Fibroblast of skin of scalp (primary cell): Measurements from ENCODE around the gene ZNF592.
A peak's percentile ranks its signal among the peaks of the same experiment; 100 is the strongest.
"Not testable (repeated sequence)": the region's sequence is repeated elsewhere in the genome, so short reads cannot be mapped to it uniquely, and the experiment has no call there.

Source experiments
- DNase-seq: peaks from one replicate; pipeline ENCODE4 v3.0.0-alpha.2; 2013

ZNF592 gene

DNA sequence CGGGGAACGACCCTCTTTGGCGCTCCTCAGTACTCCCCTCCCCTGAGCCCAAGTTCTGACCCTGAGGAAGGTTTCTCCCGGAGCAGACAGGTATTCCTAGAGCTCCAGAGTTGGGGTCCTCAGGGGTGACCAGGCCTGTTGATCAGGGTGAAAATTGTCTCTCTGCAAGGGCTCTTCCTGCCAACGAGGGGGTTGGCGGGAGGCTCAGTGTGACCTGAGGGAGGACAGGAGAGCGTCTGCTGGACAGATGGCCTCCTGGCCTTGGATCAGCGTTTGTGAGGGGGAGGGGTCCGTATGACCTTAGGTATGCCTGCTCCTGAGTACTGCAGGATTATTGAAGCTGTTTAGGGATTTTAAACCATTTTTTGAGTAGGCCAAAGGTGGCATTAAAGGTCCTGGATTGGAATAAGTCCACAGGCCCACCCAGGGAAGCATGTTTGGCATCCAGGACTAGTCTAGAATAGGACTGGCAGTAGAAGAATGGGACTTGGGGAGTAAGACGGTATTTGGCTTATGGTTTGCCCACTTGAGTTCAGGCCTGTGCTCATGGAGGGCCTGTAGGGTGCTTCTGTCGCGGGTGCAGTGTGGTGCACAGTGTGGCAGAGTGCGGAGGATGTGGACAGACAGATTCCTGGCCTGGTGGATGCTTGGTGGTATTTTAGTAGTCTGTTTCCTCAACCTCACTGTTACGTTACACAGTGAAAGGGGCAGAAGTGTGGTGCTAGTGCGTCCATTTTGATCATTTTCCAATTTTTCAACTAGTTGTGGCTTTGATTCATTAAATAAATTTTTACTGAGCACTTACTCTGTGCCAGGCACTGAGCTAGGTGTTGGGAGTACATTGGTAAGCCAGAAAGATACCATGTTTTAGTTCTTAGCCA lies 959 bp downstream of the ZNF592 start:
- peak; percentile 20 for DNase-seq

DNA sequence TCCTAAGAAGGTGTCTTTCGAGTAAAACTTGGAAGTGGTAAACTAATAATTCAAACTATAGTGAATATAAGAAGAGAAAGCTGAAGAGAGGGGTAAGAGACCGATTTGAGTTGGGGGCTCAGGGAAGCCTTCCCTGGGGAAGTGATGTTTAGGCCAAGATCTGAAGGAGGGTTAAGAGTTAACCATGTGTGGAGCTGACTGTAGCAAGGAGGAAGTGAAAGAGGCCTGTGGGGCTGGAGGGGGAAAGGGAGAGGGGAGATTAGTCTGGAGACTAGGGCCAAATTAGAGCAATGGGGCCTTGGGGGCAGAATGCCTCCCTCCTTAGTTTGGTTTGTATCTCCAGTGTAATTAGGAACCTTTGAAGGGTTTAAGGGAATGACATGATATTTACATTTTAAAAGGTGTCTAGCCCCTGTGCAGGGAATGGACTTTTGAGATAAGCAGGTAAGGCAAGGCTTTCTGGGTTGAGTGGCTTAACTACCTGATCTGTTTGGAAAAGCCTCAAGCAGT lies 2.2 kb downstream of the ZNF592 start:
- DNase-seq: no peak

DNA sequence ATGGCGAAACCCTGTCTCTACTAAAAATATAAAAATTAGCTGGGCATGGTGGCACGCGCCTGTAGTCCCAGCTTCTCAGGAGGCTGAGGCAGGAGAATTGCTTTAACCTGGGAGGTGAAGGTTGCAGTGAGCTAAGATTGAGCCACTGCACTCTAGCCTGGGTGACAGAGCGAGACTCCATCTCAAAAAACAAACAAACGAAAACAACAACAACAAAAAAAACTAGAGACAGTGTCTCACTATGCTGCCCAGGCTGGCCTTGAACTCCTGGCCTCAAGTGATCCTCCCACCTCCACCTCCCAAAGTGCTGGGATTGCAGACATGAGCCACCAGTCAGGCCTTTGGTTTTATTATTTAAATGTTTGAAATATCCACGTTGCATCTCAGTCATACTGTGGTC lies 3.3 kb downstream of the ZNF592 start:
- DNase-seq: not testable (repeated sequence)

DNA sequence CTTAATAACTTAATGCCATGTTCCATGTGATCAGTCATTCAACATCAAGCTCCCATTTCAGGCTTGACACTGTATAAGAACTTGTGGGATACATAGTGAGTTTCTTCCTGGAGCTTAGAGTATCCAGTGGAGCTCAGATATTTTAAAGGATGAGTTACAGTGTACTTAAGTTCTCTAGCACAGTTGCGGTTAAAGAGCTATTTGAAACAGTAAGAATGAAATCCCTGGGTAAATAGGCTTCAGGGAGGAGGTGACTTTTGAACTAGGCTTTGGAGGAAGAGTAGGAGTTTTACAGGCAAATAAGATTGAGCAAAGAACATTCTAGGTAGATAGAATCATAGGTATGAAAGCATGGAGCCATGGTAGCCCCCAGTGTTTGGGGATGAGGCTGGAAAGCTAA lies 3.8 kb downstream of the ZNF592 start:
- DNase-seq: no peak

DNA sequence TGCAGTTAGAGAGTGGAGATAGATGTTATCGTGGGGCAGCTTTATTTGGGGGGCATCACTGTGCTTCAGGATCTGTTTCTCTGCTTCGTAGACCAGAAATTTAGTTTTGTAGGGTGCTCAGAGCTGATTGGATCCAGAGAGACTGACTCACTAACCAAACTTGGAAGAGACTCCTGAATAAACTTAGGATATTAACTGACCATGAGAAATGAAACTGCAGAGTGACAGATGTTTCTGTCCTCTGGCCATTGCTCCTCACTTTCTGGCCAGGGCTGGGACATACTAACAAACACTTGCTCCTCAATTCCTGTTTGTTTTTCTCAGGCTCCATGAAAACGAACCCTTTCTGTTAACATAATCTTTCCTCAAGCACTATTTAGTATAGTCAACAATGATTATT lies 4.3 kb downstream of the ZNF592 start:
- peak; percentile 11 for DNase-seq

DNA sequence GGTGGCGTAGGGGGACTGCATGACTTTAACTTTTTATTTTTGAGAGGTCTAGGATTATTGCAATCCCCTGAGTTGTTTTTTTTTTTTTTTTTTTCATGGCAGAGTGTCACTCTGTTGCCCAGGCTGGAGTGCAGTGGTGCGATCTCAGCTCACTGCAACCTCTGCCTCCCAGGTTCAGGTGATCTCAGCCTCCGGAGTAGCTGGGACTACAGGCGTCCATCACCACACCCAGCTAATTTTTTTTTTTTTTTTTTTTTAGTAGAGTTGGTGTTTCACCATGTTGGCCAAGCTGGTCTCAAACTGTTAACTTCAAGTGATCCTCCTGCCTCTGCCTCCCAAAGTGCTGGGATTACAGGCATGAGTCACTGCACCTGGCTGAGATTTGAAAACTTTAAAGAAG lies 6.5 kb downstream of the ZNF592 start:
- DNase-seq: not testable (repeated sequence)

DNA sequence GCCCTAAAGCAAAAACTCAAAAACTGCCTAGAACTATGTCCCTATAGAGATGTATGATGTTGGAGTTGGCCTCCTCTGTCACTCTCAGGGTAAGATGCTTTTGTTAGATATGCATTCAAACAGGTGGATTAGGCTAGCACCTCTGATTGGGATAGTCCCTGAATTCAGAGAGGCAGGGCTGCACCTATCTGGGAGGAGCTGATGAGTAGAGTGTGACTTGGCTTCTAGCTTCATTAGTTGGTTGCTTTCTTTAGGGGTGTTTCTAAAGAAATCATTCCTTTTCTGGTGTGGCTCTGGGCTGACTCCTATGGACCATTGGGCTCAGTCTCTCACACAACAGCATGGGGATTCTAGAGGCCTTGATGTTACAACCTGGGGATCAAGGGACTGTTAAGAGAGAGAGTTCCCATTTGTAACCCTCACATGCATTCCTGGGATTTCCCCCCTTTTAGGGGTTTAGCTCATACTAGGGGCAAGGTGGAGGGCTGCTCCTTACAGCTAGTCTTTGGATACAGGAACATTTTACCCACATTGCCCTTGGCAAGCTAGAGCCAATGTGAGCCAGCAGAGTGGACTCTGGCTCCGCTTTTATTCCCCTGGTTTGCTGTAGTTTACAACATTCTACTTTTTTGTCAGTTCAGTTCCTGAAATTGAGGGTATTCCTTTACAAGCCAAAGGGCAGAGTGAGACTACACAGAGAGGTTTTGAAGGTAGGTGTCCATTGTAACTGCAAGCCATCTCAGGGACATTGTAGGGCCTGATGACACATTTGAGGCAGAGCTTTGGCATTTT lies 7.5 kb downstream of the ZNF592 start:
- DNase-seq: no peak

DNA sequence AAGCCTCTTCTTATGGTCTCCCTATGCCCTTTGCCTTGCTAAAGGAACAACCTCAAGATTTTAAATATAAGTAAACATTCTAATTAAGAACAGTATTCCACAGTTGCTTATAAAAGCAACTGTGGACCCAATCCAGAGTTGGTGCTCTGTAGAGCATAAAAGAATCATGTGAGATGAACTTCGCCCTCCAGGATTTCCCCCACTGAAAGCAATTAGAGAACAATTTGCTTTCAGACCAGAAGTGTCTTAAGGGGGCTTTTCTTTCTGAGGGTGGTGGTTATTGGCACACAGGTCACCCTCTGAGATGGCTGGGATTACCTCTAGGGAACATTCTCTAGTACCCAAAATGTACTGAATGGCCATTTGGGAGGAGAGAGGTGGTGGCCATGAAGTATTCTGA lies 10.6 kb downstream of the ZNF592 start:
- no peak for DNase-seq

DNA sequence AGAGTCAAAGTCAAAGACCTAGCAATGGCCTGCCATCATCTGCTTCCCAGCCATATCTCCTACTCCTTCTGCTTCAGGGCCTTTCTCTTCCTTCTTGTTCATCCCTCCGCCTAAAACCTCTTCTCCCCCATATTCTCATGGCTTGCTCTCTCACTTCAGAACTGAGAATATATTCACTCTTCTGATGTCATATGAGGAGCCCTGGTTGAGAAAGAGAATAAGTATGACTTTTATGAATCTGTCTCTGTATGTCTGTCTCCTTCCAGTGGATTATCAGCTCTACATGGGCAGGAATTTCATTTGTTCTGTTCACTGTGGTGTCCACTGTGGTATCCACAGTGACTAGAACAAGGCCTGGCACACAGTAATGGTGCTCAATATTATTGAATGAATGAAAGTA lies 11.8 kb downstream of the ZNF592 start:
- no peak for DNase-seq

DNA sequence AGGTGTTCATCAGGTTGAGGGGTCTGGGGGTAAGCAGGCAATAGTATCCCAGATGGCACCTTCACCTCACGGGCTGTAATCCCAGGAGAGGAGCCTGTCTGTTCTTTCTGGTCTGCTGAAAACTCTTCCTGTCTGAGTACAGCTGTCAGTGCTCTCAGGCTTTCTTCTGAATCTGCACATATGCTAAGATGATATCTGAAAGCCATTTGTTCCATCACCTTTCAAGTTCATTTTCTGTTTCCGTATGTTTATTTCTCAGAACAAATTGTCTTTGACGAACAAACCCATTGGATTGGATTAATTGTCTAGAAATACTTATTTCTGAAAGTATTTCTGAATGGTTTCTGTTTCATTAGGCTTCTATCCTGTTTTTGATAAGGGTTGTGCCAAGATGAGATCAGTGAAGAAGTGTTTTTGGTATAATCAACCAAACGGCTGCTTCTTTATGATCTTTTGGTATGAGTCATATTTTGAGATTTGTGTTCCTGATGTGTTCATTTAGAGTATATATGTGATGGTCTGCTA lies 13.3 kb downstream of the ZNF592 start:
- no peak for DNase-seq

DNA sequence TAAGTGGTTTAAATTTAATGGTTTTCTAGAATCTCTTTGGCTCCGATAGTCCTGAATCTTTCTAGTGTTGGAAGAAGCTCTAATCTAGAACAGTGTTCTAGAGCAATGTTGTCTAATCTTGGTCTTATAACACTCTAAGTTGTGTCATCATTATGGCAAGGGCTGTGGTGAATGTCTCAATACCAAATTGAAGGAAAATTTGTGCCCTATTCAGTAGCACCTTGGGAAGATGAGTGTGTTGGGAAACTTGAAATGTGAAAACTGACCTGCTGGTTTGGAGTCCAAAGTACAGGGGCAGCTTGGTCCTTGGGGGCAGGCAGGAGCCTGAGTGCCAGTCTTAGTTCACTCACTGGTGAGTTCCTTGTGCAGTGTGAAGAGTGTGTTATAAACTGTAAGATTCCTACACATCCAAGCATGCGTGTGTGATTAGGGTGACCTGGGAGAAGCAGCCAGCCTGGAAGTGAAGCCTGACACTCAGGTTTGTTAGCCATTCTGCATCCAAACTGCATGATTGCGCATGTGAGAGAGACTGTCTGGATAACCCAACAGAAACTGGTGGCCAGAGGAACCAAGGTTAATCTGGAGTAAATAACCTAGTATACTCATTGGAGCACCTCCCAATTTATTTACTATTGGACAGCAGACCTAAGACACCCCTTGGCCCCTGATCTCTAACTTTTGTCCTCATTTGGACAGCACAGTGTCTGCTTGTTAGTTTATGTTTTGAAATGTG lies 14.6 kb downstream of the ZNF592 start:
- DNase-seq: no peak

DNA sequence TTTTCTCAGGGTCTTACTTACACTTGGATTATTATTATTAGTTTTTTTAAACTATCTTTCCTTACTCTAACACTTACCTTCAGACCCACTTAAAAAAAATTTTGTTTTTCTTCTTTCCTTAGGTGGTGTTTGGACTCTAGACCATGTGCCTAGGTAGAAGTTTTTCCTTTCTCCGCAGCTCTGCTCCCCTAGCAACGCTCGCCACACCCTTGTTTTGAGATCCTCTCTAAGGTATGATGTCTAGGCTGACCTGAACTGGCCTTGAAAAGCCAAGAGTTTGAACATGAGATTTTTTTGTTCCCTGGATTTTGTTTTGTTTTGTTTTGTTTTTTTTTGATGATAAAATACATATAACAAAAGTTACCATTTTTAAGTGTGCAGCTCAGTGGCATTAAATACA lies 16.2 kb downstream of the ZNF592 start:
- DNase-seq: no peak

DNA sequence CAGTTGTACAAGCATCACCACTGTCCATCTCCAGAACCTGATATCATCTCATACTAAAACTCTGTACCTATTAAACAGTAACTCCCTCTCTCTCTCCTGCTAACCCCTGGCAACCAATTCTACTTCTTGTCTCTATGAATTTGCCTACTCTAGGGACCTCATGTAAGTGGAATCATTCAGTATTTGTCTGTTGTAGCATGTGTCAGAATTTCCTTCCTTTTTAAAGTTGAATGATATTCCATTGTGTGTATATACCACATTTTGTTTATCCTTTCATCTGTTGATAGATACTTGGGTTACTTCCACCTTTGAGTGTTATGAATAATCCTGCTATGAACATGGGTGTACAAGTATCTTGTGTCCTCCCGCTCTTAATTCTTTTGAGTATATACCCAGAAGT lies 16.6 kb downstream of the ZNF592 start:
- DNase-seq: no peak

DNA sequence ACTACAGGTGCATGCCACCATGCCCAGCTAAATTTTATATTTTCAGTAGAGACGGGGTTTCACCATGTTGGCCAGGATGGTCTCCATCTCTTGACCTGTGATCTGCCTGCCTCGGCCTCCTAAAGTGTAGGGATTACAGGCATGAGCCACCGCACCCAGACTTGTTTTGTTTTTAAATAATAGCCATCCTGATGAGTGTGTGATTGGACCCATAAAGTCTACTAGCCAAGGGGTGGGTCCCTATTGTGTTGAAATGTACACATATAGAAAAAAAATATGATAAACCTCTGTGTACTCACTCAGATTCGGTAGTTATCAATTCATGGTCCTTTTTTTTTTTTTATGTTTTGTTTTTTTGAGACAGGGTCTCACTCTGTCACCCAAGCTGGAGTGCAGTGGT lies 17.3 kb downstream of the ZNF592 start:
- DNase-seq: no peak

DNA sequence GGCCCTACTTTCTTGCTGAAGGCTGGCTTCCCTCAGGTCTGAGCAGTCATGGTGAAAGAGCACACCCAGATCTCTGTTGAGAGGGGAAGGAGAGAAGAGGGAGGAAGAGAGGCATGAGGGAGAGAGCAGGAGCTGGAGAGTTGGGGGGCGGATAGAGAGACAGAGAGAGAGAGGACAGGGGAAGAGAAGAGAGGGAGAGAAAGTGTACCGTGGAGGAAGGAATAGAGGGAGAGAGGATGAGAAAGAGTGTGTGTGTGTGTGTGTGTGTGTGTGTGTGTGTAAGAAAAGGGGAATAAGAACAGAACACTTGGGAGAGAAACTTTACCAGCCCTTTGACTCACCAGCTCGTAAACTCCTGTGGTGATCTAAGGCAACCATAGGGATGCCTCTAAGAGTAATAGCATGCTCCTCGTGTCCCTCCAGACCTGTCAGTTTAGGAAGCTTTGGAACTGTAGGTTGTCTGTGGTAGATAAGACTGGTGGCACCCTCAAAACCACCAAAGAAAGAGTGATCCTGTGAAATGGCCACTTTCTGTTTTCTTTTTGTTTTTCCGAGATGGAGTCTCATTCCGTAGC lies 18.2 kb downstream of the ZNF592 start:
- DNase-seq: no peak

DNA sequence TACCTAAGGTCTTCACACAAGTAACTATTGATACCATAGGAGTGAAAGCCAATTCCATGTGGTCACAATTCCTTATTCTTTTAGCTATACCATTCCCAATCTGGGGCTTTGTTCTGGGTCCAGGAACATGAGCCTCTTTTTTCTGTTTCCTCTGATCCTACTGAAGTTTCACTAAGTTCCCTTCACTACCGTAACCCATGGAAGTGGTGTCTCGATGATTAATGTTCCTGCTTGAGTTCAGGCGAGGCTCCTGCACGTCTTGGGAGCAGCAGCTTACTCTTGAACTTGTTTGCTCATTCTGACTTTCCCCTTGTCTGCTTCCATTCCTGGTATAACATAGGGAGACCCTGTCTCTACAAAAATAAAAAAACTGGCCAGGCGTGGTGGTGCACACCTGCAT lies 23.6 kb downstream of the ZNF592 start:
- no peak for DNase-seq

DNA sequence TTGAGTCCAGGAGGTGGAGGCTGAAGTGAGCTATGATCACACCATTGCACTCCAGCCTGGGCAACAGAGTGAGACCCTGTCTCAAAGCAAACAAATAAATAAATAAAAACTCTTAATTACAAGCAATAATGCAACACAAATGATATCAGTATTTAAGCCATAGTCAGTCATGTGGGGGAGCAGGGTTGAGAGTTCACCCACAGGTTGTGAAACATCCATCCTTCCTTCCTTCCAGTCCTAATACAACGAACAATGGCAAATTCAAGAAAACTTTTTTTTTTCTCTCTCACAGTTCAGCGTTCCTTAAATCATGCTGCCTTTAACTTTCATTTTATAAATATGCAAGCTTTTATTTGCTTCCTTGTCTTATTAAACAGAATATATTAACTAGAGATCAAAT lies 24.1 kb downstream of the ZNF592 start:
- no peak for DNase-seq

DNA sequence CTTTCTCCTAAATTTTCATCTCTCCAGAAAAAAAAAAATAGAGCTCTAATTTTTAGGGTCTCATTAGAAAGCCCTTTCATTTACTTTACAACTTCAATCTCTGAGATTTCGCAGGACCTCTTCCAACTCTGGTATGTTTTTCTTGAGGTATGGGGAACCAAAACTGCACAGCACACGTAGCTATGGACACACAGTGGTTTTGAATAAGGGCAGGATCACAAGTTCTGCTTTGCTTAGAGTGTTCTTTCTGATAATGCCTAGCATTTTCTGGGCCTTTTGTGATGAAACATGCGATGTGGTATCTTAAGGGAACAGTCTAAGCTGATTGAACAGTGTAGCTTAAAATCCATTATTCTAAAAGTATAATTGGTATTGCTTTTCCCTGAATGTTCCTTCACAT lies 25.3 kb downstream of the ZNF592 start:
- DNase-seq: no peak

DNA sequence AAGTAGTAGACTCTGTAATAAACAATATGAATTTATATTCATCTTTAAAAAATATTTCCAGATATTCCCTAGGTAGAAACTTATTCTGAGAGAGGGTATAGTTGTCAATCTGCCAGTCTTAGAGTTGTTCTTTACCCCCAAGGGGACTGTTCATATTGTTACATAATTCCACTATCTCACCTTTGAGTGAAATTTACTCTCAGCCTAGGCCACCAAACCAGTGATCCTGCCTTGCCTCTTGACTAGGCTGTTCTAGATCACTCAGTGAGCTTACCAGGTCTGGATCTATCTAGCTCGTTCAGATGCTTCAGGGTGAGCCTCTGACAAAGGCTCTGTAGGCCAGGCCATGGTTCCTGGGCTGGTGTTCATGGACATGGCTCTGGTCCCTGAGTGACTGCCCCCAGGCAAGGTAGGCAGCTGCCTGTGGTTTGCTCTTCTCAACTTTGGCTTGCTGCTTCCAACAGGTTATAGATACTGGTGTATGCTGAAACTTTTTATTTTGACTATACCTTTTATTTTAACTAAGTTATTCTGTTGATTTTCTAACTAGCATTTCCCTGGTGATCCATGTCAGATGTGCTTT lies 27.6 kb downstream of the ZNF592 start:
- no peak for DNase-seq

DNA sequence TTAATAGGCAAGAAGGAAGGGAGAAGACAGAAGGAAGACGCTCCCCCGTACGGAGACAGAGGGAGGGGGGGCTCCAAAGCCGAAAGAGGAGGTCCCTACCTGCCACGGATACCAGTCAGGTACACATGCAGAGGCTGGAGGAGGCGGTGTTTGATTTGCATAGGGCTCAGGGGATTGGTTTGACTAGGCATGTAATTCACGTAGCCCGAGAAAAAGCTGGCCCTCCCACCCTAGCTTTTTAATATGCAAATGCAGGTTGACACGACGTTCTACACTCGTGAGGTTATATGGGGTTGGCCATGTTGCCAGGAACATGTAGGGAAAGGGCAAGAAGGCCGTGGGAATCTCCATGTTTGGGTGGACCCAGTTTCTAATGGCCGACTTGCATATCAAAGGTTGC lies 29.8 kb downstream of the ZNF592 start:
- no peak for DNase-seq

DNA sequence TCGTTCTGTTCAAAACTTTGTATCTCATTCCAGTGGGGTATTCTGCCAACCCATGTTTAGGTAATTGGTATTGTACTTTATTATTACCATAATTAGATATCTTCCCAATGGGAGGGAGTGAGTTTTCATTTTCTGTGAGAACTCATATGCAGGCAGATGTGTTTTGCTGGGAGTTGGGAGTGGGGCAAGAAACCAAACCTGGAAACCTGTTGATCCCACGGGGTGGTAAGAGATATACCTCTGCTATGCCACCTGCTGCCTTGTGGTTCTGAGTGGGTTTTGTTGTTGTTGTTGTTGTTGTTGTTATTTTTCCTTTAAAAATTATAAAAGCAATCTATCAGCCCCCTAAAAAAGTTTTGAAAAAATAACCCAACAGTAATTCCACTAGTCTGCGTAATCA lies 32.1 kb downstream of the ZNF592 start:
- no peak for DNase-seq

DNA sequence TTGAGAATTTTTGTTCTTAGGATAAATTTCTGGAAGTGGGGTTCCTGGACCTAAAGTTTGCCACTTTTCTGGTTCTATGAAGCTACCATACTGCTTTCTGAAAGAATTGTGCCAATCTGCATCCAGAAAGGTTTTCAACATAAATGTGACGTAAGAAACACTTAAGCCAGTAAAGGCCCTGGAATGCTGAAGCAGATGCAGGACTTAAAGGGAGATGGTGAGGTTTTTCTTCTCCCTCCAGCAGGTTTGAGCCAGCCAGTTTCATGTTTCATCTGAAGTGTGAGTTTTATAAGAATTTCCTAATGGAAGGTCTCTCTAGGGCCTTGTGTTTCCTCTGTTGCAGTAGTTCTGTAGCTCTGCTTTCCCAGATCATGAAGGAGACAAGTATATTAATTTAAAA lies 33.1 kb downstream of the ZNF592 start:
- no peak for DNase-seq
